Left lung (tissue), 10 donors: ENCODE measurements around the gene MACROD2. TPM values are rescaled to one million over a fixed set of nuclear protein-coding genes. Genes with fewer than 3 reads are reported as not detected.

Experiments
- ATAC-seq: fragments of 200-7000 bp; cut with Tn5 transposase; one replicate; pipeline ENCODE4 v1.9.1; 2020; ENCODE audit warnings: moderate library complexity
- DNase-seq, 4 donors: peaks; one replicate each; pipeline ENCODE4 v3.0.0-alpha.2; 2013 to 2020
- H3K27ac ChIP-seq, 2 donors: fragments of 200-600 bp; sonication (generic) in 1 of 2; one replicate each; pipeline versions ENCODE4 v1.5.0 to v1.8.0; 2020 to 2021
- H3K27me3 ChIP-seq, 2 donors: fragments of 200-600 bp; sonication (generic) in 1 of 2; one replicate each; pipeline versions ENCODE4 v1.5.0 to v1.8.0; 2020 to 2021
- H3K36me3 ChIP-seq, 2 donors: fragments of 200-600 bp; sonication (generic) in 1 of 2; one replicate each; pipeline versions ENCODE4 v1.5.0 to v1.8.0; 2020 to 2021
- H3K4me1 ChIP-seq, 2 donors: fragments of 200-600 bp; one replicate each; pipeline ENCODE4 v1.8.0; 2021
- H3K4me3 ChIP-seq, 2 donors: fragments of 200-600 bp; sonication (generic) in 1 of 2; one replicate each; pipeline versions ENCODE4 v1.5.0 to v1.8.0; 2020 to 2021; ENCODE audit warnings: mild to moderate bottlenecking in 1 of 2
- H3K9me3 ChIP-seq, 2 donors: fragments of 200-600 bp; sonication (generic) in 1 of 2; one replicate each; pipeline versions ENCODE4 v1.5.0 to v1.8.0; 2020 to 2021
- intact Hi-C, 2 donors: fragments of 100-400 bp; cut with DNase I; formaldehyde crosslinking; loops; one replicate each; pipeline versions ENCODE4 v1.11.2 to v1.14.2; 2022
- polyA plus RNA-seq, 6 donors: library from polyadenylated mRNA; unstranded; fragments of 120-200 nt; gene quantifications; one replicate each; pipeline ENCODE4 v1.2.1, GENCODE V29; 2013; ENCODE audit not compliant: insufficient read length in 6 of 6
- total RNA-seq, 2 donors: library from RNA; stranded (reverse); fragmentation: NEBNext Ultra II Directional; extraction: Animal tissue kit (Norgen Biotek cat#: 25700); gene quantifications; one replicate each; pipeline ENCODE4 v1.2.1, GENCODE V29; 2021
- TF ChIP-seq, protein P1 (sequence below), 2 donors: fragments of 200-600 bp; sonication (generic) in 1 of 2; IDR thresholded peaks; one replicate each; pipeline versions ENCODE4 v1.5.0 to v1.8.0; 2021; ENCODE audit warnings: antibody characterized with exemption in 2 of 2
- donor health status: DM: no; HTN: yes; CAD: no.
- donor health status: DM: no; HTN: no; CAD: no.

MACROD2 gene
- total and polyA plus RNA-seq, 8 donors: 6.1 to 23.6 (median 8.9) TPM

DNA sequence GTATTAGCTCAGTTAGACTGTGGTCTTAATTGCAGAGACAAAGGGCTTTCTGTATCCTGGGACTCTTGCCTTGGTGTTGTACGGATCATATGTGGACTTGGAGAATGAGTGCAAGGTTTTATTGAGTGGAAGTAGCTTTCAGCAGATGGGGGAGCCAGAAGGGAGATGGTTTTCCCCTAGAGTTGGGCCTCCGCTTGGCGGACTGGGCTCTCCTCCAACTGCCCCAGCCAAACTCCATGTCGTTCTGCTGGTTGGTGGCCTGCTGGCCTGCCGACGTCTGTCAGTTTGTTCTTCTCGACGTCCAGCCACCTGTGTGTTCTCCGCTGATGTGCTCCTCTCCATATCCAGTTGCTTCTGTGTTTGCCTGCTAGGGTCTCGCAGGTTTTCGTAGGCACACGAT, 531.6 kb downstream of the MACROD2 start:
- DNase-seq (no peak), ATAC-seq (no peak)
- peaks cover 0 to 2% of the 10 kb centered on the region in 2 donors for H3K9me3 ChIP-seq
- intact Hi-C loops: no loop called here
- TF ChIP-seq, protein P1, sequence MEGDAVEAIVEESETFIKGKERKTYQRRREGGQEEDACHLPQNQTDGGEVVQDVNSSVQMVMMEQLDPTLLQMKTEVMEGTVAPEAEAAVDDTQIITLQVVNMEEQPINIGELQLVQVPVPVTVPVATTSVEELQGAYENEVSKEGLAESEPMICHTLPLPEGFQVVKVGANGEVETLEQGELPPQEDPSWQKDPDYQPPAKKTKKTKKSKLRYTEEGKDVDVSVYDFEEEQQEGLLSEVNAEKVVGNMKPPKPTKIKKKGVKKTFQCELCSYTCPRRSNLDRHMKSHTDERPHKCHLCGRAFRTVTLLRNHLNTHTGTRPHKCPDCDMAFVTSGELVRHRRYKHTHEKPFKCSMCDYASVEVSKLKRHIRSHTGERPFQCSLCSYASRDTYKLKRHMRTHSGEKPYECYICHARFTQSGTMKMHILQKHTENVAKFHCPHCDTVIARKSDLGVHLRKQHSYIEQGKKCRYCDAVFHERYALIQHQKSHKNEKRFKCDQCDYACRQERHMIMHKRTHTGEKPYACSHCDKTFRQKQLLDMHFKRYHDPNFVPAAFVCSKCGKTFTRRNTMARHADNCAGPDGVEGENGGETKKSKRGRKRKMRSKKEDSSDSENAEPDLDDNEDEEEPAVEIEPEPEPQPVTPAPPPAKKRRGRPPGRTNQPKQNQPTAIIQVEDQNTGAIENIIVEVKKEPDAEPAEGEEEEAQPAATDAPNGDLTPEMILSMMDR (IDR thresholded peaks at IDR 0.05): no peak
- no peaks in the 10 kb centered on the region for H3K4me1 ChIP-seq
- H3K27ac ChIP-seq: no peak overlapping the region
- no peaks in the 10 kb centered on the region for H3K27me3 ChIP-seq
- H3K36me3 ChIP-seq: no peaks in the 10 kb centered on the region
- H3K4me3 ChIP-seq: no peak overlapping the region

DNA sequence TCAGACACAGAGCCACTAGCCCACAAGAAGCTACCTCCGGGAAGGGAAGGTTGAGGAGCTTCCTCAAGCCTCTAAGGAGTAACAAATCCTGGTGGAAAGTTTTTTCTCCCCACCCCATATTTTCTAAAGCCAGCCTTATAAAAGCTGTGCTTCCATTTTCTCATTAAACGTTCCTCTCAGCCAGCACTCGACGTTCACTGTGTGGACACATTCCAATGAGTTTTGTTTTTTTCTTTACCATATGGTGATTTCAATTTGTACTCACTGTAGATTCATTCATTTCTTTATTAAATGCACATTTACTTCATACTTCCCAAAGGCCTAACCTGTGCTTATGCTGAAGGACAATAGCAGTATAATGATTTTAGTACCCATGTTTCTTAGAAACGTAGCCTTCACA, 536.5 kb downstream of the MACROD2 start:
- Histone ChIP-seq H3K36me3 (no peaks in the 10 kb centered on the region), H3K4me1 (no peaks in the 10 kb centered on the region), H3K27ac (no peak overlapping the region), H3K9me3 (no peaks in the 10 kb centered on the region), H3K4me3 (no peak overlapping the region), H3K27me3 (no peaks in the 10 kb centered on the region)
- TF ChIP-seq, protein P1 (IDR thresholded peaks at IDR 0.05): no peak
- intact Hi-C loops: no loop called here
- no peak for DNase-seq
- no peak for ATAC-seq

DNA sequence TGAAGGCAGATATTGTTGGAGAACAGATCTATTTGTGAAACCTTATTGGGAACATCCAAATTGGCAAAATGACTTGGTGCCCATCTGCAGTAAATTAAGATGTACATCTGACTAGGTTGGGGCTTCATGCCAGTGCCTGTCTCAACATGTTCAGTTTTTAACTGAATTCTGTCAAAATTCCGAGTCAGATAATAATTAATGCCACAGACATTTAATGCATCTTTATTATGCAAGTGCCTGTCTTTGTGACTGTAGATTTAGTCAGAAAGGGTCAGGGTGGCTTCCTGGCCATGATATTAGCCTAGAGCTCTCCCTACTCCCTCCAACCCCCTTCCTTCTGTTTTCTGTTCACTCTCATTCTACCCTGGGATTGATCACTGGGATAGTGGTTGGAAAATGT, 541.4 kb downstream of the MACROD2 start:
- no peak overlapping the region for H3K27ac ChIP-seq
- TF ChIP-seq, protein P1 (IDR thresholded peaks at IDR 0.05): no peak
- H3K4me3 ChIP-seq: no peak overlapping the region
- ATAC-seq: no peak
- DNase-seq: no peak
- no peaks in the 10 kb centered on the region for H3K4me1 ChIP-seq
- intact Hi-C loops: no loop called here
- H3K27me3 ChIP-seq: no peaks in the 10 kb centered on the region
- no peaks in the 10 kb centered on the region for H3K9me3 ChIP-seq
- H3K36me3 ChIP-seq: no peaks in the 10 kb centered on the region

DNA sequence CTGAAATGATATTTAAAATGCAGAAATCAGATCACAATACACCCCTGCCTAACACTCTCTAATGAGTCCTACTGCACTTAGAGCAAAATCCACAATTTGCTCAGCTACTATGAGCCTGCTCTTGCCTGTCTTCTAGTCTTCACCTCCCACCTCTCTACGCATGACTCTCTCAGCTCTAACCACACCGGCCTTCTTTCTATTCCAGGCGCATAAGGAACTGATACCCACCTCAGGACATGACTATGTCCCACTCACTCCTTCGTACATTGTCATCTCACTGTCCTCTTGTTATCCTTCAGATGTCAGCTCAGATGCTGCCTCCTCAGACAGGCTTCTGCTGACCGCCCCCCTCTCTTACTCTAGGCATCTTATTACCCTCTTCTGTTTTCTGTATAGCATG, 543.1 kb downstream of the MACROD2 start:
- no peaks in the 10 kb centered on the region for H3K36me3 ChIP-seq
- H3K27ac ChIP-seq: no peak overlapping the region
- no peaks in the 10 kb centered on the region for H3K27me3 ChIP-seq
- H3K4me1 ChIP-seq: no peaks in the 10 kb centered on the region
- ATAC-seq: no peak
- no peak for DNase-seq
- H3K4me3 ChIP-seq: no peak overlapping the region
- H3K9me3 ChIP-seq: no peaks in the 10 kb centered on the region
- intact Hi-C loops: no loop called here
- TF ChIP-seq, protein P1 (IDR thresholded peaks at IDR 0.05): no peak

DNA sequence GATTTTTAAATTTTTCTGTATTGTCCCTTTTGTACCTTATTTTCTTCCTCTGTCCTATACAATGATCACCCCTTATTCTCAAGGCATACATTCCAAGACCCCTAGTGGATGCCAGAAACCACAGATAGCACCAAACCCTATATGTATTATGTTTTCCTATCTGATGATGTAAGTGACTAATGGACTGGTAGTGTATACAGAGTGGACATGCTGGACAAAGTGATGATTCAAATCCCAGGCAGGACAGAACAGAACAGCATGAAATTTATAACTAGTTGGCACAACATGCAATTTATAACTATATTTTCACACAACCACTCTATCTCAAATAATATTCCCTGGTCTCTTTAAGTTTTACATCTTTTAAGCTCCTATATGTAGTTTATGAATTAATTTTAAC, 547.7 kb downstream of the MACROD2 start:
- Histone ChIP-seq H3K4me1 (no peaks in the 10 kb centered on the region), H3K4me3 (no peak overlapping the region), H3K36me3 (no peaks in the 10 kb centered on the region), H3K9me3 (peaks cover 0 to 5% of the 10 kb centered on the region in 2 donors), H3K27ac (no peak overlapping the region), H3K27me3 (no peaks in the 10 kb centered on the region)
- TF ChIP-seq, protein P1 (IDR thresholded peaks at IDR 0.05): no peak
- no peak for DNase-seq
- intact Hi-C loops: no loop called here
- ATAC-seq: no peak
